Activated CD8-positive, alpha-beta T cell treated with anti-CD3 and anti-CD28 coated beads, Interleukin-2, amount 10 ng/mL, durations not matched to agents 7 days and 5 days (primary cell): Measurements from ENCODE around the gene DUS2. TPM values are rescaled to one million over a fixed set of nuclear protein-coding genes. Genes with fewer than 3 reads are reported as not detected.
"Not testable (repeated sequence)": the region's sequence is repeated elsewhere in the genome, so short reads cannot be mapped to it uniquely, and the experiment has no call there.

Experiments used
- ATAC-seq: fragments of 150-1000 bp; cut with Tn5 transposase; one replicate; pipeline ENCODE4 v1.10.0; 2021; ENCODE audit warnings: moderate library complexity
- CTCF ChIA-PET: fragments of 350-600 bp; sonication (Branson Sonifier 250); formaldehyde crosslinking; loops from one replicate; lab custom pipeline; 2021; ENCODE audit warnings: antibody characterized with exemption; lab: Charles Lee
- POLR2A ChIA-PET: fragments of 350-600 bp; sonication (Branson Sonifier 250); formaldehyde crosslinking; loops from one replicate; lab custom pipeline; 2021; ENCODE audit warnings: antibody characterized with exemption; lab: Charles Lee
- DNase-seq: peaks from one replicate; pipeline ENCODE4 v3.0.0-alpha.2; 2020
- H3K27ac Mint-ChIP-seq: one replicate; pipeline ENCODE4 v1.8.0; 2021; ENCODE audit warnings: mild to moderate bottlenecking, mixed read lengths
- H3K27me3 Mint-ChIP-seq: one replicate; pipeline ENCODE4 v1.8.0; 2021; ENCODE audit warnings: low read depth, mixed read lengths
- H3K36me3 Mint-ChIP-seq: one replicate; pipeline ENCODE4 v1.8.0; 2021; ENCODE audit warnings: low read depth, mixed read lengths
- H3K4me1 Mint-ChIP-seq: one replicate; pipeline ENCODE4 v1.8.0; 2021; ENCODE audit warnings: low read depth, mixed read lengths
- H3K4me3 Mint-ChIP-seq: one replicate; pipeline ENCODE4 v1.8.0; 2021; ENCODE audit warnings: mild to moderate bottlenecking, mixed read lengths
- H3K9me3 Mint-ChIP-seq: one replicate; pipeline ENCODE4 v1.8.0; 2022; ENCODE audit warnings: mixed read lengths; ENCODE audit not compliant: insufficient read depth
- total RNA-seq, 2 experiments: library from RNA; stranded (reverse); gene quantifications; one replicate each; pipeline ENCODE4 v1.2.3, GENCODE V29; 2021

DUS2 gene
- total RNA-seq, 2 experiments from 2014 or later: 24.1 to 25.2 TPM

DNA sequence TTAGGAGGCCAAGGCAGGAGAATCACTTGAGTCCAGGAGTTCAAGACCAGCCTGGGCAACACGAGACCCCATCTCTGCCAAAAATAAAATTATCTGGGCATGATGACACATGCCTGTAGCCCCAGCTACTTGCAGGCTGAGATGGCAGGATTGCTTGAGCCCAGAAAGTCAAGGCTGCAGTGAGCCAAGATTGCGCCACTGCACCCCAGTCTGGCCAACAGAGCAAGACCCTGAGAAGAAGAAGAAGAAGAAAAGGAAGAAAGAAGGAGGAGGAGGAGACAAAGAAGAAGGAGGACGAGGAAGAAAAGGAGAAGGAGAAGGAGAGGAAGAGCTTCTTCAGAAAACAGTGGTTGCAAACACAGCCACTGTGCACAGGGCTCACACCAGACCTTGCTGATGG lies 34.4 kb upstream of the DUS2 start:
- peaks cover 30% of the 10 kb centered on the region for H3K4me1 Mint-ChIP-seq
- H3K4me3 Mint-ChIP-seq: no peak overlapping the region
- DNase-seq: no peak
- ChIA-PET POLR2A (interaction anchor here (2.1 kb wide), 1 partner anchor 11 kb away, joined by 4 read pairs; the partner anchor contains the start of gene DPEP2), CTCF (interaction anchor here (0.6 to 3.0 kb wide), 5 partner anchors 10 to 55 kb away, joined by 3 to 9 read pairs (median 4); no protein-coding TSS in a partner anchor)
- no peak overlapping the region for H3K27ac Mint-ChIP-seq
- no peaks in the 10 kb centered on the region for H3K9me3 Mint-ChIP-seq
- no peaks in the 10 kb centered on the region for H3K36me3 Mint-ChIP-seq
- ATAC-seq: no peak
- no peaks in the 10 kb centered on the region for H3K27me3 Mint-ChIP-seq

DNA sequence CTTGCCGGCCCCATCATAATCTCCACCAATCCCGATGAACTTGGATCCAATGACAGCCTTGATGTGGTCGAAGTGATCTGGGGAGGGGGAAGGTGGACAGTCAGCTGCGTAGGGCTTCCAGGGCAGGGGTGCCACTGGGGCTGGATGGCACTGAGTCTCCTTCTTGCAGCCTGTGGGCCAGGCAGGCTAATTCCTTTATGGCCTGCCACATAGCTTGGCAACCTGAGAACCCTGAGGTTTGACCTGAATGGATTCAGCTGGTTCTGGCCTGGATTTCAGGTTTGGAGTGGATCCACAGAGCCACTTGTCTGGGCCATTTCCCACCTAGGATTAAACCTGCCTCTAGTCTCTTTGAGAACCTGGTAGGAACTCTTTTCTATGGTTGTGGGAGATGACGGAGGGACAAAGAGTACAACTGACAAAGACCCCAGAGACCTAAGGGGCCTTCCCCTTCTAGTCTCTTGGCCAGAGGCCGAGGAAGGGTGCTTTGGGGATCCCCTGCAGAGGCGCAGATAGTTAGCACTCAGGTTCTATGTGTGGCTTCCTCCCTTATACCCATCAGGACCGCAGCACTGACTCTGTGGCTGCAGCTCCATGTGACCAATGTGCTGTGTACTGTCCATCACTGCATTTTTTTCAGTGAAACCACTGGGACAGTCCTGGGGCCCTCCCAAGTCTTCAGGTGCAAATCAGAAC lies 33.6 kb upstream of the DUS2 start:
- Mint-ChIP-seq H3K36me3 (no peaks in the 10 kb centered on the region), H3K9me3 (no peaks in the 10 kb centered on the region), H3K4me1 (peaks cover 29% of the 10 kb centered on the region), H3K4me3 (no peak overlapping the region), H3K27me3 (no peaks in the 10 kb centered on the region), H3K27ac (no peak overlapping the region)
- ChIA-PET POLR2A (interaction anchor here (2.1 kb wide), 1 partner anchor 10 kb away, joined by 4 read pairs; the partner anchor contains the start of gene DPEP2), CTCF (interaction anchor here (0.6 to 1.8 kb wide), 4 partner anchors 9 to 51 kb away, joined by 3 to 7 read pairs (median 5); no protein-coding TSS in a partner anchor)
- DNase-seq: no peak
- ATAC-seq: no peak

DNA sequence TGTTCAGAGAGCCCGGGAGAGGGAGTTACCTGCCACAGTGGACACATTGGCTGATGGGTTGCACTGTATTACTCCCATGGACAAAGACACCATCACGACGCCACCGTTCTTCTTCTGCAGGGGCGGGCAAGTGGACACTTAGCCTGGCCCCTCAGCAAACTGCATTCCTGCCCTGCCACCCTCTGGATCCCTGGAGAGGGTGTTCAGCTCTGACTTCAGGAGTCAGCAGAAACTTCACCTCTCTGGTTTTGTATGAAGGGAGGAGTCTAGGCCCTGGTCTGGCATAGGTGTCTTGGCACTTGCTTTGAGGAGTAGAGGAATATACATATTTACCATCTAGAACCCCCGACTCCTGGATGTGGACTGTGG lies 33.1 kb upstream of the DUS2 start:
- ATAC-seq: no peak
- no peak overlapping the region for H3K27ac Mint-ChIP-seq
- no peaks in the 10 kb centered on the region for H3K9me3 Mint-ChIP-seq
- POLR2A ChIA-PET: interaction anchor here (2.1 kb wide), 1 partner anchor 9 kb away, joined by 4 read pairs; the partner anchor contains the start of gene DPEP2
- peaks cover 28% of the 10 kb centered on the region for H3K4me1 Mint-ChIP-seq
- H3K36me3 Mint-ChIP-seq: no peaks in the 10 kb centered on the region
- CTCF ChIA-PET: interaction anchor here (1.4 to 1.8 kb wide), 3 partner anchors 9 to 51 kb away, joined by 4 to 7 read pairs (median 6); no protein-coding TSS in a partner anchor
- H3K27me3 Mint-ChIP-seq: no peaks in the 10 kb centered on the region
- DNase-seq: no peak
- H3K4me3 Mint-ChIP-seq: no peak overlapping the region

DNA sequence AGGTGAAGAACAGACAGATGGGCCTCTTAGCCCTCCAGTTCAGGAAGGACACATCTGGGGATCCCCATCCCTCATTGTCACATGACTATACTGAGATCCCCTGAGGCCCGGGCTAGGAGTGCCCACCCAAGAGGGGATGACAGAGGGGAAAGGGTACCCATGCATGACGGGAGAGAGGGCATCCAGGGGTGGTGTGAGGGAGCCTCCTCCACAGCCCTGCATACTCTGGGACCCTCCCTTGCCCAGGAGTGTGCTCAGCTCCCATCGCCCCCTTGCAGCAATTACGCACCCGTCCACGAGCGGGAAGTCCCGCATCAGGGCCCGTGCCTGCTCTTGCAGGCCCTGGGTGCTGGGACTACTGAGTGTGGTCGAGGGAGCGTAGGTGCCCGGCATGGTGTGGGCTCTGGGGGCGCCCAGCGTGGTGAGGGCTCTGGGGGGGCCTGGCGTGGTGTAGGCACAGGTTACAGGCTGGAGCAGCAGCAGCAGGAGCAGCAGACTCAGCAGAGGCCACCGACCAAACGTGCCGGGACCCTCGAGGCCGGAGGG lies 30.4 kb upstream of the DUS2 start:
- Mint-ChIP-seq H3K4me1 (peaks cover 39% of the 10 kb centered on the region), H3K27me3 (no peaks in the 10 kb centered on the region), H3K27ac (peak overlapping the region; percentile 97), H3K36me3 (peaks cover 4% of the 10 kb centered on the region), H3K9me3 (no peaks in the 10 kb centered on the region), H3K4me3 (no peak overlapping the region)
- DNase-seq: no peak
- ATAC-seq: no peak
- POLR2A ChIA-PET: no interaction called here
- CTCF ChIA-PET: interaction anchor here (1.0 to 2.5 kb wide), 6 partner anchors 9 to 274 kb away, joined by 3 to 18 read pairs (median 5); partner anchors contain the start of genes DDX28, DUS2 and GFOD2

DNA sequence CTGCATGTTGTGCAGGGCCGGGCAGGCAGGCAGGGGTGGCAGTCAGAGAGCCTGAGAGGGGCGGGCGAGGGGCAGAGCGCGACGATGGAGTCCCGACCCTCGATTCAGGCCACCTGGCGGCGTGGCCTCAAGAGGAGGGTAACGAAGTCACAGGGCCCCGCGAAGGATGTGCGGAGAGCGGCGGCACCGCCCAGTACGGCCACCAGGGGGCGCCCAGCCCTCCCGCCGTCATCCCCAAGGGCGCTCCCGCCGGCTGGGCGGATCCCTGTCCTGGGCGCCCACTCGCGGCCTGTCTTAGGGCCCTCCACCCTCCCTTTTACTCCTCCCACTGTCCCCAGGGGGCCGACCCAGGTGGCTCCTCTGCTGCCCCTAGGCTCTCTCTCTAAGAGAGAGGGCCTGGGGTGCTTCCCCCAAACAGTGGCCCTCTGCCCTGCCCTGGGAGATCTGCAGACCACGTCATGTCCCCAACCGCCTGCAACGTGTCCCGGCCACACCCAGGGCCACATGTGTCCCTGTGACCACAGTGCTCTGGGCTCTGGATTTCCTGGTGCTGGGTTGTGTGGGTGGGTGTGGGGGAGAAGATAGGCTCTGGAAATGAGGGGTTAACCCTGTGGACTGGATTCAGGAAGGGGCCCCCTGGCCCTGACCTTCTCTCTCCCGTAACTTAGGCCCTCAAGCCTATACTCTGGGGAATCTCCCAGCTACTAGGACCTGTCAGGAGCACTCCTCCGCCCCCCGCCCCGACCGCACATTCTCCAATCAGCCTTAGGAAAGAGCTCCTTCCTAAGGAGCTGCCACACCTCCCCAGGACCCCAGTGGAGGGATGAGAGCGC lies 29.7 kb upstream of the DUS2 start:
- ChIA-PET POLR2A (interaction anchor here (0.7 to 1.9 kb wide), 5 partner anchors 10 to 92 kb away, joined by 3 to 5 read pairs (median 4); partner anchors contain the start of genes DDX28, DUS2 and NFATC3), CTCF (interaction anchor here (0.7 to 2.2 kb wide), 16 partner anchors 9 to 235 kb away, joined by 3 to 30 read pairs (median 4); partner anchors contain the start of genes DDX28, DPEP2NB and DUS2)
- no peaks in the 10 kb centered on the region for H3K9me3 Mint-ChIP-seq
- H3K36me3 Mint-ChIP-seq: peaks cover 4% of the 10 kb centered on the region
- H3K27me3 Mint-ChIP-seq: no peaks in the 10 kb centered on the region
- H3K4me1 Mint-ChIP-seq: peaks cover 42% of the 10 kb centered on the region
- peak overlapping the region; percentile 78 for H3K4me3 Mint-ChIP-seq
- ATAC-seq (peak; percentile 93), DNase-seq (peak; percentile 89)
- peak overlapping the region; percentile 97 for H3K27ac Mint-ChIP-seq

DNA sequence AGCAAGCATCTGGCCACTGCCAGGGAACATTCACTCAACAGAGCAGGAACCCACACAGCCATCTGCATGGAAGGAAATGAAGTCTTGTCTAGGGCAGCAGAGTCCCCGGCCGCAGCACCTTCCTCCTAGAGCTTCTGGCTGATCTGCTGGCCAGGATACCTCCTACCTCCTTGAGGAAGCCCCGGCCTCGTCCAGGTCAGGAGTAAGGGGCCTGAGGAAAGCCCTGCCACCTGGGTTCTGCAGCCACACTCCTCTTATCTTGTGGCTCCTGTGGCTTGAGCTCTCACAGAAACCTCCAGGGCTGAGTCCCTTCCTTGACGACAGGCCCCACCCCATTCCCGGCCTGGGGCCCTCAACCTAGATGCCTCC lies 29.1 kb upstream of the DUS2 start:
- POLR2A ChIA-PET: interaction anchor here (0.7 to 1.9 kb wide), 5 partner anchors 10 to 91 kb away, joined by 3 to 5 read pairs (median 4); partner anchors contain the start of genes DDX28, DUS2 and NFATC3
- ATAC-seq (peak; percentile 40), DNase-seq (peak; percentile 48)
- H3K4me1 Mint-ChIP-seq: peaks cover 47% of the 10 kb centered on the region
- CTCF ChIA-PET: interaction anchor here (0.7 to 2.2 kb wide), 16 partner anchors 9 to 234 kb away, joined by 3 to 30 read pairs (median 4); partner anchors contain the start of genes DDX28, DPEP2NB and DUS2
- peak overlapping the region; percentile 78 for H3K4me3 Mint-ChIP-seq
- not testable (repeated sequence) for H3K36me3 Mint-ChIP-seq, H3K27me3 Mint-ChIP-seq, H3K9me3 Mint-ChIP-seq
- H3K27ac Mint-ChIP-seq: peak overlapping the region; percentile 97

DNA sequence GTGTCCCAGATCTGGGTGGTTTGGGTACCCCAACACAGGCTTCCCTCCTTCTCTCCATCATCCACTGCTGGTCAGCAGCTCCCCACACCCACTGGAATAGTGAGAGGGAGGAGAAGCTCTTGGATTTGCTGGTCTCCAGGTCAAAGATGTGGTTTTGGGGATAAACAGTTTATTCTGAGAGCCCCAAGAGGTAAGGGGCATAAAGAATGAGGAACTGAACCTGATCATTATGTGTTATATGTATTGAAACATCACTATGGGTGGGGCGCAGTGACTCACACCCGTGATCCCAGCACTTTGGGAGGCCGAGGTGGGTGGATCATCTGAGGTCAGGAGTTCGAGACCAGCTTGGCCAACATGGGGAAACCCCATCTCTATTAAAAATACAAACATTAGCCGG lies 27.7 kb upstream of the DUS2 start:
- POLR2A ChIA-PET: interaction anchor here (0.8 to 1.3 kb wide), 3 partner anchors 28 to 49 kb away, joined by 3 to 4 read pairs (median 3); partner anchors contain the start of genes DDX28 and DUS2
- Mint-ChIP-seq H3K36me3 (peaks cover 10% of the 10 kb centered on the region), H3K27ac (peak overlapping the region; percentile 81), H3K9me3 (no peaks in the 10 kb centered on the region), H3K4me3 (no peak overlapping the region), H3K4me1 (peaks cover 61% of the 10 kb centered on the region), H3K27me3 (no peaks in the 10 kb centered on the region)
- CTCF ChIA-PET: interaction anchor here (1.8 to 2.2 kb wide), 3 partner anchors 11 to 69 kb away, joined by 5 to 30 read pairs (median 14); no protein-coding TSS in a partner anchor
- DNase-seq (no peak), ATAC-seq (no peak)

DNA sequence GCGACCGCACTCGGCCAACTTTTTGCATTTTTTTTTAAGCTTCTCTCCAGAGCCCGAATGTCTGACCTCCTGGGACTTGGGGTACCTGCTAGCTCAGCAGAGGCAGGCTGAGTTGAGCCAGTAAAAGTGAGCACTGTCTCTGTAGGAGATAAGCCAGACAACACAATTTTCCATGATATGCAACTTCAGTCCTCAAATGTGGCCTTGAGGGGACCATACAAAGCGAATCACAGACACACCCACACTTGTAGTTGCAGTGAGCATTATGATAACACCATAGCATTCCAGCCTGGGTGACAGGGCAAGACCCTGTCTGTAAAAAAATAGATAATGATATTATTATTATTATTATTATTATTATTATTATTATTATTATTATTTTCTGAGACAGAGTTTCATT lies 26.4 kb upstream of the DUS2 start:
- DNase-seq (no peak), ATAC-seq (no peak)
- Mint-ChIP-seq H3K4me3 (no peak overlapping the region), H3K27me3 (no peaks in the 10 kb centered on the region), H3K27ac (no peak overlapping the region), H3K4me1 (peaks cover 68% of the 10 kb centered on the region), H3K36me3 (peaks cover 10% of the 10 kb centered on the region), H3K9me3 (no peaks in the 10 kb centered on the region)
- ChIA-PET CTCF (interaction anchor here (0.6 to 1.8 kb wide), 3 partner anchors 44 to 113 kb away, joined by 3 to 5 read pairs (median 5); no protein-coding TSS in a partner anchor), POLR2A (interaction anchor here (1.3 kb wide), 1 partner anchor 27 kb away, joined by 4 read pairs; the partner anchor contains the start of genes DDX28 and DUS2)

DNA sequence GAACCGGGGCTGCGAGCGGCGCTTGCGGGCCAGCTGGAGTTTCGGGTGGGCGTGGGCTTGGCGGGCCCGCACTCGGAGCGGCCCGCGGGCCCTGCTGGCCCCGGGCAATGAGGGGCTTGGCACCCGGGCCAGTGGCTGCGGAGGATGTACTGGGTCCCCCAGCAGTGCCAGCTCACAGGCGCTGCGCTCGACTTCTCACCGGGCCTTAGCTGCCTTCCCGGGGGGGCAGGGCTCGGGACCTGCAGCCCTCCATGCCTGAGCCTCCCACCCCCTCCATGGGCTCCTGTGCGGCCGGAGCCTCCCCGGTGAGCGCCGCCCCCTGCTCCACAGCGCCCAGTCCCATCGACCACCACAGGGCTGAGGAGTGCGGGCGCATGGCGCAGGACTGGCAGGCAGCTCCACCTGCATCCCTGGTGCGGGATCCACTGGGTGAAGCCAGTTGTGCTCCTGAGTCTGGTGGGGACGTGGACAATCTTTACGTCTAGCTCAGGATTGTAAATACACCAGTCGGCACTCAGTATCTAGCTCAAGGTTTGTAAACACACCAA lies 24.8 kb upstream of the DUS2 start:
- not testable (repeated sequence) for H3K9me3 Mint-ChIP-seq, H3K36me3 Mint-ChIP-seq, ATAC-seq, H3K27me3 Mint-ChIP-seq, H3K4me3 Mint-ChIP-seq, DNase-seq
- peaks cover 58% of the 10 kb centered on the region for H3K4me1 Mint-ChIP-seq
- peak overlapping the region; percentile 82 for H3K27ac Mint-ChIP-seq
- POLR2A ChIA-PET: interaction anchor here (0.8 to 3.7 kb wide), 10 partner anchors 15 to 87 kb away, joined by 3 to 48 read pairs (median 4); partner anchors contain the start of genes DDX28, DUS2, NFATC3 and PSMB10
- CTCF ChIA-PET: interaction anchor here (0.8 to 3.0 kb wide), 8 partner anchors 9 to 65 kb away, joined by 3 to 16 read pairs (median 4); partner anchors contain the start of genes DDX28 and DUS2
